22Rv1 (cell line): ENCODE measurements around the gene CHD9NB.

Experiments
- ZFX ChIP-seq: fragments of 450-650 bp; IDR thresholded peaks from 2 replicates; pipeline ENCODE4 v1.6.1; 2017; ENCODE audit warnings: antibody characterized with exemption, borderline replicate concordance
- TF ChIP-seq, protein P1 (sequence below): fragments of 450-650 bp; IDR thresholded peaks from 2 replicates; pipeline ENCODE4 v1.5.1; 2017; ENCODE audit warnings: mild to moderate bottlenecking

DNA sequence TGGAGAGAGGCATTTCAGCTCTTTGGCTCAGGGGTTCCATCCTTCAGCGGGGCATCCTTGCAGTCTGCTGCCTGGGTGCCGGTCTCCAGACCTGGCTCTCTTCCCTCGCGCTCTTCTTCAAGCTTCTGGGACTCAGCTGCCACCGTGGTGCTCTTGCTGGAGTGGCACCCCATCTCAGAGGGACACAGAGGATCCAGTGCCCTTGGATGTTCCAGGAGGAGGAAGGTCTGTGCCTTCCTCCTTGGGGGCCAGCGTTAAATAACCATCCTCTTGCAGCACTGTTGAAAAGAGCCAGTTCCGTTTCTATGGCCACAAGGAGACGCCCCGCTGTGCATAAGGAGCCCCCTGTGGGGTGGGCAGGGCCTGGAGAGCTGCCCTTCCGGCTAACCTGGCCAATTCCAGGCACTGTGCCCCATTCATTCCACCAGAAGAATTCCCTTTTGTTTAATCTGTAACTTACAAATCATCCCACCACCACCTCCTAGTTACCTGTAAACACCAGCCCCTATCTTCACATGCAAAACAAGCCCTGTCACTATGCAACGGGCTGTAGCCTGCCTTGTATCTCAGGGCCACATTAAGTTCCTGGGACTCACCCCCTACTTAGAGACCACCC lies 8.6 kb downstream of the CHD9NB start:
- TF ChIP-seq, protein P1, sequence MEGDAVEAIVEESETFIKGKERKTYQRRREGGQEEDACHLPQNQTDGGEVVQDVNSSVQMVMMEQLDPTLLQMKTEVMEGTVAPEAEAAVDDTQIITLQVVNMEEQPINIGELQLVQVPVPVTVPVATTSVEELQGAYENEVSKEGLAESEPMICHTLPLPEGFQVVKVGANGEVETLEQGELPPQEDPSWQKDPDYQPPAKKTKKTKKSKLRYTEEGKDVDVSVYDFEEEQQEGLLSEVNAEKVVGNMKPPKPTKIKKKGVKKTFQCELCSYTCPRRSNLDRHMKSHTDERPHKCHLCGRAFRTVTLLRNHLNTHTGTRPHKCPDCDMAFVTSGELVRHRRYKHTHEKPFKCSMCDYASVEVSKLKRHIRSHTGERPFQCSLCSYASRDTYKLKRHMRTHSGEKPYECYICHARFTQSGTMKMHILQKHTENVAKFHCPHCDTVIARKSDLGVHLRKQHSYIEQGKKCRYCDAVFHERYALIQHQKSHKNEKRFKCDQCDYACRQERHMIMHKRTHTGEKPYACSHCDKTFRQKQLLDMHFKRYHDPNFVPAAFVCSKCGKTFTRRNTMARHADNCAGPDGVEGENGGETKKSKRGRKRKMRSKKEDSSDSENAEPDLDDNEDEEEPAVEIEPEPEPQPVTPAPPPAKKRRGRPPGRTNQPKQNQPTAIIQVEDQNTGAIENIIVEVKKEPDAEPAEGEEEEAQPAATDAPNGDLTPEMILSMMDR = no peak
- no peak for TF ChIP-seq ZFX
